CD4-positive, CD25-positive, alpha-beta regulatory T cell (primary cell): ENCODE data around the gene SEC11A. TPM values are rescaled to one million over a fixed set of nuclear protein-coding genes. Genes with fewer than 3 reads are reported as not detected.

ENCODE experiments used
- ATAC-seq, 2 donors: fragments of 150-1000 bp; cut with Tn5 transposase; one replicate each; pipeline ENCODE4 v1.10.0; 2021; ENCODE audit warnings: low read depth in 2 of 2, moderate number of reproducible peaks in 2 of 2, moderate library complexity in 1 of 2
- DNase-seq, 3 donors: peaks; one replicate each; pipeline versions ENCODE4 v3.0.0 to v3.0.0-alpha.2; 2012 to 2022; ENCODE audit warnings: mixed read lengths in 1 of 3
- H3K27ac ChIP-seq: one replicate; pipeline ENCODE4 v1.7.0; 2013; ENCODE audit warnings: mild to moderate bottlenecking, low read length; ENCODE audit not compliant: insufficient read depth, poor library complexity, severe bottlenecking
- H3K27me3 ChIP-seq: one replicate; pipeline ENCODE4 v1.7.0; 2013; ENCODE audit warnings: low read length; ENCODE audit not compliant: control insufficient read depth, insufficient read depth
- H3K36me3 ChIP-seq: one replicate; pipeline ENCODE4 v1.7.0; 2013; ENCODE audit warnings: mild to moderate bottlenecking, low read length, moderate library complexity; ENCODE audit not compliant: control insufficient read depth, insufficient read depth
- H3K4me1 ChIP-seq: 2 replicates; pipeline ENCODE4 v1.7.0; 2013; ENCODE audit warnings: mild to moderate bottlenecking, low read length; ENCODE audit not compliant: insufficient read depth, control insufficient read depth, poor library complexity, severe bottlenecking
- H3K4me3 ChIP-seq: one replicate; pipeline ENCODE4 v1.7.0; 2013; ENCODE audit warnings: low read depth, mild to moderate bottlenecking, low read length, moderate library complexity
- H3K9me3 ChIP-seq, 2 experiments: 1 replicate in 1 of 2; 2 replicates in 1 of 2; pipeline ENCODE4 v1.7.0; 2013; ENCODE audit warnings: low read length in 2 of 2, mild to moderate bottlenecking in 1 of 2, moderate library complexity in 1 of 2; ENCODE audit not compliant: control insufficient read depth in 2 of 2
- H3K27ac Mint-ChIP-seq, 3 donors: one replicate each; pipeline ENCODE4 v1.8.0; 2020 to 2022; ENCODE audit warnings: mild to moderate bottlenecking in 3 of 3, mixed read lengths in 3 of 3, moderate library complexity in 2 of 3
- H3K27me3 Mint-ChIP-seq: one replicate; pipeline ENCODE4 v1.8.0; 2022; ENCODE audit warnings: mild to moderate bottlenecking, mixed read lengths
- H3K36me3 Mint-ChIP-seq: one replicate; pipeline ENCODE4 v1.8.0; 2020; ENCODE audit warnings: mixed read lengths
- H3K4me1 Mint-ChIP-seq, 4 donors: one replicate each; pipeline ENCODE4 v1.8.0; 2020 to 2022; ENCODE audit warnings: mixed read lengths in 4 of 4, mild to moderate bottlenecking in 1 of 4
- H3K4me3 Mint-ChIP-seq, 4 donors: one replicate each; pipeline ENCODE4 v1.8.0; 2020 to 2022; ENCODE audit warnings: mild to moderate bottlenecking in 4 of 4, mixed read lengths in 4 of 4, moderate library complexity in 3 of 4
- H3K9me3 Mint-ChIP-seq, 7 donors: one replicate each; pipeline ENCODE4 v1.8.0; 2020 to 2022; ENCODE audit warnings: mixed read lengths in 7 of 7, mild to moderate bottlenecking in 3 of 7, moderate library complexity in 2 of 7
- polyA plus RNA-seq, 4 donors: library from polyadenylated mRNA; unstranded; fragments of 300-500 nt; fragmentation: Illumina TruSeq; gene quantifications; one replicate each; pipeline ENCODE4 v1.2.3, GENCODE V29; 2021
- total RNA-seq: library from RNA; stranded (reverse); gene quantifications from one replicate; pipeline ENCODE4 v1.2.3, GENCODE V29; 2022

SEC11A gene
- total and polyA plus RNA-seq, 5 donors from 2014 or later = 72.9 to 186 (median 163) TPM

DNA sequence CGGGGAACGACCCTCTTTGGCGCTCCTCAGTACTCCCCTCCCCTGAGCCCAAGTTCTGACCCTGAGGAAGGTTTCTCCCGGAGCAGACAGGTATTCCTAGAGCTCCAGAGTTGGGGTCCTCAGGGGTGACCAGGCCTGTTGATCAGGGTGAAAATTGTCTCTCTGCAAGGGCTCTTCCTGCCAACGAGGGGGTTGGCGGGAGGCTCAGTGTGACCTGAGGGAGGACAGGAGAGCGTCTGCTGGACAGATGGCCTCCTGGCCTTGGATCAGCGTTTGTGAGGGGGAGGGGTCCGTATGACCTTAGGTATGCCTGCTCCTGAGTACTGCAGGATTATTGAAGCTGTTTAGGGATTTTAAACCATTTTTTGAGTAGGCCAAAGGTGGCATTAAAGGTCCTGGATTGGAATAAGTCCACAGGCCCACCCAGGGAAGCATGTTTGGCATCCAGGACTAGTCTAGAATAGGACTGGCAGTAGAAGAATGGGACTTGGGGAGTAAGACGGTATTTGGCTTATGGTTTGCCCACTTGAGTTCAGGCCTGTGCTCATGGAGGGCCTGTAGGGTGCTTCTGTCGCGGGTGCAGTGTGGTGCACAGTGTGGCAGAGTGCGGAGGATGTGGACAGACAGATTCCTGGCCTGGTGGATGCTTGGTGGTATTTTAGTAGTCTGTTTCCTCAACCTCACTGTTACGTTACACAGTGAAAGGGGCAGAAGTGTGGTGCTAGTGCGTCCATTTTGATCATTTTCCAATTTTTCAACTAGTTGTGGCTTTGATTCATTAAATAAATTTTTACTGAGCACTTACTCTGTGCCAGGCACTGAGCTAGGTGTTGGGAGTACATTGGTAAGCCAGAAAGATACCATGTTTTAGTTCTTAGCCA is 33.4 kb upstream of the SEC11A start:
- peaks cover 55% of the 10 kb centered on the region for H3K4me1 ChIP-seq

DNA sequence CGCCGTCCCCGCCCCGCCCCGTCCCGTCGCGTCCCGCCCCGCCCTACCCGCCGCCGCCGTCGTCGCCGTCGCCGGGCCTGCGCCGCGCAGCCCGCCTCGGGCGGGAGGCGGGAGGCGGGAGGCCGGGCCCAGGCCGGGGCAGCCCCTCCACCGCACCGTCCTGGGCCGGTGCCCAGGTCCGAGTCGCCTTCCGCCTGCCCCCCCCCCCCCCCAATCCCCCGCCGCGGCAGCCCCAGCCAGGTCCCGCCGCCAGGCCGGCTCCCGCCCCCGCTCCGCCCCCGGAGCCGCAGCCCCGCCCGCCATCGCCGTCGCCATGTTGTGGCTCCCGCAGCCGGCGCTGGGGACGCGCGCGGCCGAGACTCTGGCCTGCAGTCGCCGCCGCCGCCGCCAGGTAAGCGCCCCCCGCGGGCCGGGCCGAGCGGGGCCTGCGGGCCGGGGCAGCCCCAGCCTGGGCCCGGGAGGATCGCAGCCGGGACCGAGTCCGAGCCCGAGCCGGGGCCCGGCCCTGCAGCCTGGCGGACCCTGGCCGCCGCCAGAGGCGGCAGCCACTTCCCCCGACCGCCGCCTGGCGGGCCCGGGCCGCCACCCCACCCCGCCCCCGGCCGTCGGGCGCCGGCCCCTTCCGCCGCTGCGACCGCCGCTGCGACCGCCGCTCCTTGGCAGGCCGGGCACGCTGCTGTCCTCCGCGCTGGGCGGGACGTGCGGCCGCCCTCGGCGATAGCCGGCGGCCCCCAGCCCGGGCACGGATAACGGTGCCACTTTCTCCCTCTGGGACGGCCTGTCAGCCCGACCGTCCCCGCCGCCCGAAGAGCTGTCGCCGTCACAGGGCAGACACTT is 32.6 kb upstream of the SEC11A start, which contains the start of gene ZNF592:
Gene ZNF592, plus strand, starts transcription at position 319 of the 837 bp plus-strand sequence. CDS start 34,084 bp downstream, outside the sequence.
- H3K27ac Mint-ChIP-seq = peak within 1 kb of the TSS; percentile 99 to 100 (median 99)
- no peaks in the 10 kb centered on the region for H3K9me3 Mint-ChIP-seq
- Histone ChIP-seq H3K4me3 (peak within 1 kb of the TSS; percentile 91), H3K27me3 (no peaks in the 10 kb centered on the region), H3K9me3 (no peaks in the 10 kb centered on the region), H3K27ac (peak within 1 kb of the TSS; percentile 86), H3K4me1 (peaks cover 49% of the 10 kb centered on the region), H3K36me3 (peaks cover 4% of the 10 kb centered on the region)
- peaks cover 37 to 74% (median 61%) of the 10 kb centered on the region in 4 donors for H3K4me1 Mint-ChIP-seq
- peaks cover 4% of the 10 kb centered on the region for H3K36me3 Mint-ChIP-seq
- peak; percentile 78 to 81 (median 80) for DNase-seq
- no peaks in the 10 kb centered on the region for H3K27me3 Mint-ChIP-seq
- ATAC-seq = peak; percentile 65 to 68
- H3K4me3 Mint-ChIP-seq = peak within 1 kb of the TSS; percentile 94 to 99 (median 96)

More for the DNA sequence above, 33.4 kb upstream of the SEC11A start:
- peak overlapping the region; percentile 65 for H3K27ac ChIP-seq
- ATAC-seq = peak; percentile 36 to 44
- H3K36me3 ChIP-seq = peaks cover 4% of the 10 kb centered on the region
- no peaks in the 10 kb centered on the region for H3K9me3 ChIP-seq
- H3K36me3 Mint-ChIP-seq = peaks cover 8% of the 10 kb centered on the region
- peak overlapping the region; percentile 92 to 97 (median 95) for H3K4me3 Mint-ChIP-seq
- DNase-seq = peak; percentile 11 to 82 (median 42)
- no peaks in the 10 kb centered on the region for H3K9me3 Mint-ChIP-seq
- H3K27me3 ChIP-seq = no peaks in the 10 kb centered on the region
- no peaks in the 10 kb centered on the region for H3K27me3 Mint-ChIP-seq
- peak overlapping the region; percentile 91 for H3K4me3 ChIP-seq
- H3K4me1 Mint-ChIP-seq = peaks cover 36 to 77% (median 61%) of the 10 kb centered on the region in 4 donors
- peak overlapping the region; percentile 94 to 96 (median 94) for H3K27ac Mint-ChIP-seq

DNA sequence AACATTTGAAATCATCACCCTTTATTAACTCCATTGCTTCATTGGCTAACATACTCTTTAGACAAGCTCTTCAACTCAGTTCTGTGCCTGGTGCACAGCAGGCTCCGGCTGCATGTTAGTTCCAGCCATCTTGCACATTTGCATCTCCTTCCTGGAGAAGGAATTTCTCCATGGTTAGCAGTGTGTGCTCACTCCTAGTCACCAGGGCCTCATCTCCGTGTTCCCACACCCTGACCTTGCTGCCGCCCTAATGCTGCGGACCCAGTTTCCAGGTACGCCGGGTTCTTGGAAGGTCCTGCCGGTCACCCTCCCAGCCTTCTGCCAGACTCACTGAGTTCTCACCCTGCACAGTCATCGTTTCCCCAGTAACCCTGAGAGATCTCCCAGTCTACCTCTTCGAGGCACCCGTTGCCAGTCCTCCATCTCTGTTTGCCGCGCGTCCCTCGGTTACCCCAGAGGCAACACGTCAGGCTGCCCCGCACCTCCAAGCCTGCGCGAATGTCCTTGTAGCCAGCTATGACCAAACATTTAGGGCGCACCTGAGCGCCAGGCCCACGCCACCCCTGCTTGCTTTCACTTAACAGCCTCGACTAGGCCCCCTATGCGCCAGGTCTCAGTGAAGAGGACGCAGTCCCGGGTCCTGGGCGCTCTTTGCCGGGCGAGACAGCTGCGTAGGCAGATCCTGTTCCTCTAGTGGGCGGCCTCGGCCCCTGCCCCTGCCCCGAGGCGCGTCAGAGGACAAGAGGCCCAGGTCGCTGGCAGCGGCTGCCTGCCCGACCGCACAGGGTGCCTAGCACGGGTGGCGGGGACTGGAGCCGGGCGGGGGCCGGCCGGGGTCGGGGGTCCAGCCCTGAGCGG is 31.7 kb upstream of the SEC11A start:
- no peaks in the 10 kb centered on the region for H3K9me3 ChIP-seq
- H3K4me3 ChIP-seq = peak overlapping the region; percentile 77
- H3K27me3 Mint-ChIP-seq = no peaks in the 10 kb centered on the region
- no peaks in the 10 kb centered on the region for H3K27me3 ChIP-seq
- H3K36me3 ChIP-seq = no peaks in the 10 kb centered on the region
- H3K27ac Mint-ChIP-seq = peak overlapping the region; percentile 99 to 100 (median 99)
- no peaks in the 10 kb centered on the region for H3K9me3 Mint-ChIP-seq
- peak overlapping the region; percentile 92 to 99 (median 96) for H3K4me3 Mint-ChIP-seq
- peak overlapping the region; percentile 86 for H3K27ac ChIP-seq
- ATAC-seq = peak; percentile 61
- H3K4me1 ChIP-seq = peaks cover 48% of the 10 kb centered on the region
- H3K36me3 Mint-ChIP-seq = no peaks in the 10 kb centered on the region
- DNase-seq = peak; percentile 69 to 81 (median 80)
- H3K4me1 Mint-ChIP-seq = peaks cover 41 to 74% (median 57%) of the 10 kb centered on the region in 4 donors

DNA sequence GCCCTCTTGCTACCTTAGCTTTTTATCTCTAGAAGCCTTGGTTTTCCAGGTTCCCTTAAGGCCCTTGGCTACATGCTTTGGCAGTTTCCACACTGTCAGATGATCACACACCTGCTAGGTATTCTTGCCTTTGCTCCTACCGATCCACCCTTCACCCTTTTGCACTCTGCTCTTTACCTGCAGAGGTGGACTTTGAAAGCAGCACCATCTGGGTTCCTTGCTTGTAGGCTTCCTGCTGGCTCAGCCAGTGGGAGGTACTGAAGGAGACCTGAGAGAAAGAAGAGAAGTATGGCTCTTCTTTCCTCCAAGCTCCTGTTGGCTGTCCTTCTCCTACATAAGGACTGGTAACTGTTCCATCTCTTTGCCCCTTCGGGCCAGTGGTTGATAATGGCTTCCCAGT is 25.2 kb upstream of the SEC11A start:
- H3K9me3 ChIP-seq = no peaks in the 10 kb centered on the region
- DNase-seq (no peak), ATAC-seq (no peak)
- peaks cover 16% of the 10 kb centered on the region for H3K4me1 ChIP-seq
- H3K4me3 Mint-ChIP-seq = peak overlapping the region in 2 of 4 donors; percentile 30 to 48
- H3K27ac Mint-ChIP-seq = peak overlapping the region in 2 of 3 donors; percentile 81 to 94
- no peaks in the 10 kb centered on the region for H3K36me3 ChIP-seq
- no peak overlapping the region for H3K27ac ChIP-seq
- no peak overlapping the region for H3K4me3 ChIP-seq
- H3K9me3 Mint-ChIP-seq = peaks cover 0 to 2% (median 0%) of the 10 kb centered on the region in 7 donors
- H3K27me3 ChIP-seq = no peaks in the 10 kb centered on the region
- H3K36me3 Mint-ChIP-seq = no peaks in the 10 kb centered on the region
- H3K27me3 Mint-ChIP-seq = no peaks in the 10 kb centered on the region
- H3K4me1 Mint-ChIP-seq = peaks cover 41 to 58% (median 45%) of the 10 kb centered on the region in 4 donors

DNA sequence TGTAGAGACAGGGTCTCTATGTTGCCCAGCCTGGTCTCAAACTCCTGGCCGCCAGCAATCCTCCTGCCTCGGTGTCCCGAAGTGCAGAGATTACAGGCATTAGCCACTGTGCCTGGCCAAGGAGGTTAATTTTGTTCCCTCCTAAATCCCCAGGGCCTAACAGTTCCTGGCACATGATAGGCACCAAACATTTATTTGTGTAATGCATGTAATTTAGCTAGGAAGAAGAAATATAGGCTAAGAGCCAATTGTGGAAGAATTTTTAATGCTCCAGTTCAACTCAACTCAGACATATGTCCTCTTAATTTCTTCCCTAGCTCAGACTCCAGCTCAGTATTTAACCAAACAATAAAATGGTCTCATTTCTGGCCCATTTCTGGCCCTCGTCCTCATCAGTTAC is 24.8 kb upstream of the SEC11A start:
- Mint-ChIP-seq H3K36me3 (no peaks in the 10 kb centered on the region), H3K27ac (peak overlapping the region in 2 of 3 donors; percentile 81 to 94), H3K4me3 (peak overlapping the region in 1 of 4 donors; percentile 48), H3K9me3 (peaks cover 0 to 2% (median 0%) of the 10 kb centered on the region in 7 donors), H3K4me1 (peaks cover 39 to 59% (median 44%) of the 10 kb centered on the region in 4 donors), H3K27me3 (no peaks in the 10 kb centered on the region)
- ATAC-seq (no peak), DNase-seq (no peak)
- Histone ChIP-seq H3K9me3 (no peaks in the 10 kb centered on the region), H3K4me3 (no peak overlapping the region), H3K36me3 (no peaks in the 10 kb centered on the region), H3K4me1 (peaks cover 16% of the 10 kb centered on the region), H3K27ac (no peak overlapping the region), H3K27me3 (no peaks in the 10 kb centered on the region)

DNA sequence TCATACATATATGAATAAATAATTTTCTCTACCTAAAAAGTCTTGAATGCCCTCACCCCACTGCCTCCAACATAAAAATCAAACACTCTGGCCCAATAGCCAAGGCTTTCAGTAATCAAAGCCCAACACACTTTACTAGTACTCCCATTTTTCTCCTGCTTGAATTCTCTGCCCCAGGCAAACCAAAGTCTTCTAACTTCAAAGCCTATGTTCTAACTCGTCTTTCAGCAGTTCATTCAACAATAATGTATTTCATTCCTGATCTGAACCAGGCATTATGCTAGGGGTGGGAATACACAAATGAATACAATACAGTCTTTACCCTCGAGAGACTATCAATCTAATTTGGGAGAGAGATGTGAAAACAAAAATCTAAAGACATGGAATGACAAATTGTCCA is 21.1 kb upstream of the SEC11A start:
- Histone ChIP-seq H3K27me3 (no peaks in the 10 kb centered on the region), H3K27ac (peak overlapping the region; percentile 80), H3K9me3 (no peaks in the 10 kb centered on the region), H3K4me1 (peaks cover 37% of the 10 kb centered on the region), H3K4me3 (no peak overlapping the region), H3K36me3 (no peaks in the 10 kb centered on the region)
- peak overlapping the region in 1 of 4 donors; percentile 81 for H3K4me3 Mint-ChIP-seq
- ATAC-seq = no peak
- no peaks in the 10 kb centered on the region for H3K36me3 Mint-ChIP-seq
- peak overlapping the region; percentile 37 to 62 (median 59) for H3K27ac Mint-ChIP-seq
- no peaks in the 10 kb centered on the region for H3K27me3 Mint-ChIP-seq
- peaks cover 0 to 2% (median 0%) of the 10 kb centered on the region in 7 donors for H3K9me3 Mint-ChIP-seq
- peaks cover 23 to 57% (median 44%) of the 10 kb centered on the region in 4 donors for H3K4me1 Mint-ChIP-seq
- no peak for DNase-seq
